ENCODE measurements around the gene RESF1. TPM values are rescaled to one million over a fixed set of nuclear protein-coding genes. Genes with fewer than 3 reads are reported as not detected.

RESF1 gene
- total RNA-seq, 1 experiment from 2014 or later: 33.8 TPM

GRCh38 chr12:31959701-31960391 is 631 bp downstream of the RESF1 start:
- no peaks in the 10 kb centered on the region for H3K27me3 ChIP-seq (ENCODE audit: insufficient read depth, low read depth)
- TF ChIP-seq EZH2 (IDR thresholded peaks at IDR 0.05; ENCODE audit: low read depth) (no peak), CTCF (conservative IDR thresholded peaks at IDR 0.05) (no peak)
- POLR2A ChIA-PET (ENCODE audit: unreplicated experiment): interaction anchor here (0.6 kb wide), 1 partner anchor 277 kb away, joined by 6 read pairs; no protein-coding TSS in a partner anchor
- H3K4me1 ChIP-seq (replicated peaks; ENCODE audit: insufficient read depth): peaks cover 12% of the 10 kb centered on the region
- peak overlapping the region; percentile 86 for H3K4me3 ChIP-seq
- TSS peak; percentile 32 for BruUV-seq (replicated peaks)
- intact Hi-C loops (cut with micrococcal nuclease; ENCODE audit: unreplicated experiment): loop anchor here (2.0 to 10.0 kb wide), 5 partner anchors 231 to 708 kb away; partner anchors contain the start of genes AMN1 and ETFBKMT
- H3K4me2 ChIP-seq: peak overlapping the region; percentile 87
- H2AFZ ChIP-seq: peak overlapping the region; percentile 79
- H3K9me2 ChIP-seq (ENCODE audit: insufficient read depth): no peaks in the 10 kb centered on the region
- H3F3A ChIP-seq (ENCODE audit: insufficient read depth, low read depth): peaks cover 10% of the 10 kb centered on the region; the same call in 1 of the 2 replicates
- no peak overlapping the region for H3K27ac ChIP-seq
- no peaks in the 10 kb centered on the region for H3K9me3 ChIP-seq (ENCODE audit: insufficient read depth, low read depth)
- H3K36me3 ChIP-seq (ENCODE audit: low read depth): peaks cover 7% of the 10 kb centered on the region; the same call in 1 of the 2 replicates
- no peaks in the 10 kb centered on the region for H4K20me1 ChIP-seq (ENCODE audit: insufficient read depth)
- H3K79me2 ChIP-seq (ENCODE audit: low read depth): peaks cover 32% of the 10 kb centered on the region
- DNase-seq: peak; percentile 45 to 69
- CTCF ChIA-PET: interaction anchor here (1.0 kb wide), 1 partner anchor 277 kb away, joined by 5 read pairs; no protein-coding TSS in a partner anchor

- Histone ChIP-seq H3K9me2 (ENCODE audit: insufficient read depth) (no peaks in the 10 kb centered on the region), H3K27ac (no peak overlapping the region), H3K27me3 (ENCODE audit: insufficient read depth, low read depth) (no peaks in the 10 kb centered on the region), H3F3A (ENCODE audit: insufficient read depth, low read depth) (peaks cover 10% of the 10 kb centered on the region; the same call in 1 of the 2 replicates), H3K36me3 (ENCODE audit: low read depth) (peaks cover 7% of the 10 kb centered on the region; the same call in 1 of the 2 replicates), H3K4me2 (peak overlapping the region; percentile 87; the same call in 1 of the 2 replicates), H3K79me2 (ENCODE audit: low read depth) (peaks cover 44% of the 10 kb centered on the region), H4K20me1 (ENCODE audit: insufficient read depth) (no peaks in the 10 kb centered on the region), H2AFZ (no peak overlapping the region), H3K9me3 (ENCODE audit: insufficient read depth, low read depth) (no peaks in the 10 kb centered on the region), H3K4me3 (no peak overlapping the region), H3K4me1 (replicated peaks; ENCODE audit: insufficient read depth) (peaks cover 12% of the 10 kb centered on the region)
- BruUV-seq (replicated peaks): no TSS peak
- no peak for DNase-seq
- POLR2A ChIA-PET (ENCODE audit: unreplicated experiment): interaction anchor here (0.5 kb wide), 1 partner anchor 716 kb away, joined by 5 read pairs; no protein-coding TSS in a partner anchor
- intact Hi-C loops (cut with micrococcal nuclease; ENCODE audit: unreplicated experiment): loop anchor here (10.0 kb wide), 1 partner anchor 344 kb away; no protein-coding TSS in a partner anchor
- TF ChIP-seq EZH2 (IDR thresholded peaks at IDR 0.05; ENCODE audit: low read depth) (no peak), CTCF (conservative IDR thresholded peaks at IDR 0.05) (no peak)
- CTCF ChIA-PET: no interaction called here
These were observed 1.9 kb downstream of the RESF1 start for GRCh38 chr12:31961137-31961536.

- DNase-seq: no peak
- no peak overlapping the region for H3K27ac ChIP-seq
- POLR2A ChIA-PET (ENCODE audit: unreplicated experiment): no interaction called here
- no peaks in the 10 kb centered on the region for H3K9me3 ChIP-seq (ENCODE audit: insufficient read depth, low read depth)
- peaks cover 53% of the 10 kb centered on the region for H3K79me2 ChIP-seq (ENCODE audit: low read depth)
- H3K9me2 ChIP-seq (ENCODE audit: insufficient read depth): no peaks in the 10 kb centered on the region
- CTCF ChIA-PET: no interaction called here
- no peaks in the 10 kb centered on the region for H3K27me3 ChIP-seq (ENCODE audit: insufficient read depth, low read depth)
- BruUV-seq (replicated peaks): no TSS peak
- H3K4me3 ChIP-seq: no peak overlapping the region
- H4K20me1 ChIP-seq (ENCODE audit: insufficient read depth): no peaks in the 10 kb centered on the region
- H3K36me3 ChIP-seq (ENCODE audit: low read depth): peaks cover 7% of the 10 kb centered on the region; the same call in 1 of the 2 replicates
- no peak for TF ChIP-seq EZH2 (IDR thresholded peaks at IDR 0.05; ENCODE audit: low read depth)
- no peak for TF ChIP-seq CTCF (conservative IDR thresholded peaks at IDR 0.05)
- intact Hi-C loops (cut with micrococcal nuclease; ENCODE audit: unreplicated experiment): loop anchor here (10.0 kb wide), 1 partner anchor 343 kb away; no protein-coding TSS in a partner anchor
- no peak overlapping the region for H3K4me2 ChIP-seq
- H3K4me1 ChIP-seq (replicated peaks; ENCODE audit: insufficient read depth): peaks cover 12% of the 10 kb centered on the region
- peaks cover 10% of the 10 kb centered on the region; the same call in 1 of the 2 replicates for H3F3A ChIP-seq (ENCODE audit: insufficient read depth, low read depth)
- H2AFZ ChIP-seq: no peak overlapping the region
These were observed 2.9 kb downstream of the RESF1 start for GRCh38 chr12:31962076-31962475.
